Measurements from ENCODE around the gene UBE4B.

DNA sequence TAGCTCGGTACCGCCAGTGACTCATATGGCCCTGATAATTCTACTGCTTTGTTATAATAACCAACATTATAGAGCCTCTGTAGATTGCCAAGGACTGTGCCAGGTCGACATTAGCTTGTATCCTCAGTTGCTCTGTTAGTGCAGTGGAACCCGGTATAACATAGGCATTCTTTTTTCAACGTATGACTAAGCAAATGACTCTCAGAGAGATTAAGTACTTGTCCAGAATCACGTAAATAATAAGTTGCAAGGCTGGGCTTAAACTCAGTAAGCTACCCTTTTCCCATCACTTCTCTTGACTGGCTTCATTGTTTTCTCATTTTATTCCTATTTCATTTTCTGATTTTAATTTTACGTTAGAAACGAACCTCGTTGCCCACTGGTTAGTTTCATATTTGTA, 85.1 kb downstream of the UBE4B start:
- TF ChIP-seq, protein P1, sequence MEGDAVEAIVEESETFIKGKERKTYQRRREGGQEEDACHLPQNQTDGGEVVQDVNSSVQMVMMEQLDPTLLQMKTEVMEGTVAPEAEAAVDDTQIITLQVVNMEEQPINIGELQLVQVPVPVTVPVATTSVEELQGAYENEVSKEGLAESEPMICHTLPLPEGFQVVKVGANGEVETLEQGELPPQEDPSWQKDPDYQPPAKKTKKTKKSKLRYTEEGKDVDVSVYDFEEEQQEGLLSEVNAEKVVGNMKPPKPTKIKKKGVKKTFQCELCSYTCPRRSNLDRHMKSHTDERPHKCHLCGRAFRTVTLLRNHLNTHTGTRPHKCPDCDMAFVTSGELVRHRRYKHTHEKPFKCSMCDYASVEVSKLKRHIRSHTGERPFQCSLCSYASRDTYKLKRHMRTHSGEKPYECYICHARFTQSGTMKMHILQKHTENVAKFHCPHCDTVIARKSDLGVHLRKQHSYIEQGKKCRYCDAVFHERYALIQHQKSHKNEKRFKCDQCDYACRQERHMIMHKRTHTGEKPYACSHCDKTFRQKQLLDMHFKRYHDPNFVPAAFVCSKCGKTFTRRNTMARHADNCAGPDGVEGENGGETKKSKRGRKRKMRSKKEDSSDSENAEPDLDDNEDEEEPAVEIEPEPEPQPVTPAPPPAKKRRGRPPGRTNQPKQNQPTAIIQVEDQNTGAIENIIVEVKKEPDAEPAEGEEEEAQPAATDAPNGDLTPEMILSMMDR (IDR thresholded peaks at IDR 0.05): no peak
- TF ChIP-seq POLR2A (IDR thresholded peaks at IDR 0.05; ENCODE audit: low read length): no peak
- TF ChIP-seq, protein P2, sequence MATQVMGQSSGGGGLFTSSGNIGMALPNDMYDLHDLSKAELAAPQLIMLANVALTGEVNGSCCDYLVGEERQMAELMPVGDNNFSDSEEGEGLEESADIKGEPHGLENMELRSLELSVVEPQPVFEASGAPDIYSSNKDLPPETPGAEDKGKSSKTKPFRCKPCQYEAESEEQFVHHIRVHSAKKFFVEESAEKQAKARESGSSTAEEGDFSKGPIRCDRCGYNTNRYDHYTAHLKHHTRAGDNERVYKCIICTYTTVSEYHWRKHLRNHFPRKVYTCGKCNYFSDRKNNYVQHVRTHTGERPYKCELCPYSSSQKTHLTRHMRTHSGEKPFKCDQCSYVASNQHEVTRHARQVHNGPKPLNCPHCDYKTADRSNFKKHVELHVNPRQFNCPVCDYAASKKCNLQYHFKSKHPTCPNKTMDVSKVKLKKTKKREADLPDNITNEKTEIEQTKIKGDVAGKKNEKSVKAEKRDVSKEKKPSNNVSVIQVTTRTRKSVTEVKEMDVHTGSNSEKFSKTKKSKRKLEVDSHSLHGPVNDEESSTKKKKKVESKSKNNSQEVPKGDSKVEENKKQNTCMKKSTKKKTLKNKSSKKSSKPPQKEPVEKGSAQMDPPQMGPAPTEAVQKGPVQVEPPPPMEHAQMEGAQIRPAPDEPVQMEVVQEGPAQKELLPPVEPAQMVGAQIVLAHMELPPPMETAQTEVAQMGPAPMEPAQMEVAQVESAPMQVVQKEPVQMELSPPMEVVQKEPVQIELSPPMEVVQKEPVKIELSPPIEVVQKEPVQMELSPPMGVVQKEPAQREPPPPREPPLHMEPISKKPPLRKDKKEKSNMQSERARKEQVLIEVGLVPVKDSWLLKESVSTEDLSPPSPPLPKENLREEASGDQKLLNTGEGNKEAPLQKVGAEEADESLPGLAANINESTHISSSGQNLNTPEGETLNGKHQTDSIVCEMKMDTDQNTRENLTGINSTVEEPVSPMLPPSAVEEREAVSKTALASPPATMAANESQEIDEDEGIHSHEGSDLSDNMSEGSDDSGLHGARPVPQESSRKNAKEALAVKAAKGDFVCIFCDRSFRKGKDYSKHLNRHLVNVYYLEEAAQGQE (IDR thresholded peaks at IDR 0.05): no peak
- TF ChIP-seq HMGXB4 (CRISPR knock-in tag; IDR thresholded peaks at IDR 0.05; ENCODE audit: borderline replicate concordance): no peak
- TF ChIP-seq RFX5 (IDR thresholded peaks at IDR 0.05): no peak
- no peak for TF ChIP-seq BHLHE40 (IDR thresholded peaks at IDR 0.05; ENCODE audit: low read depth, low read length)
- no peak for TF ChIP-seq RAD21 (conservative IDR thresholded peaks at IDR 0.05 in 1 of 2, IDR thresholded peaks at IDR 0.05 in 1 of 2)
- TF ChIP-seq MAFK (IDR thresholded peaks at IDR 0.05; ENCODE audit: partially characterized antibody): no peak
- TF ChIP-seq, protein P3, sequence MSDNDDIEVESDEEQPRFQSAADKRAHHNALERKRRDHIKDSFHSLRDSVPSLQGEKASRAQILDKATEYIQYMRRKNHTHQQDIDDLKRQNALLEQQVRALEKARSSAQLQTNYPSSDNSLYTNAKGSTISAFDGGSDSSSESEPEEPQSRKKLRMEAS (IDR thresholded peaks at IDR 0.05): no peak
- no peak for TF ChIP-seq KDM1A (IDR thresholded peaks at IDR 0.05; ENCODE audit: low read depth)
- no peak for TF ChIP-seq RCOR1 (IDR thresholded peaks at IDR 0.05; ENCODE audit: low read depth, low read length)
